Esophagus (tissue), 2 donors: ENCODE measurements around the gene RBM47. TPM values are rescaled to one million over a fixed set of nuclear protein-coding genes. Genes with fewer than 3 reads are reported as not detected.
"Not testable (repeated sequence)": the region's sequence is repeated elsewhere in the genome, so short reads cannot be mapped to it uniquely, and the experiment has no call there.

Experiments
- H3K27ac ChIP-seq, 2 donors: one replicate each; pipeline ENCODE4 v1.5.1; 2013; ENCODE audit warnings: low read depth in 2 of 2, mild to moderate bottlenecking in 2 of 2, inconsistent platforms in 1 of 2, low read length in 1 of 2, moderate library complexity in 1 of 2
- H3K27me3 ChIP-seq, 2 donors: one replicate each; pipeline ENCODE4 v1.6.1; 2013; ENCODE audit warnings: low read length in 2 of 2, control low read depth in 1 of 2, mild to moderate bottlenecking in 1 of 2; ENCODE audit not compliant: insufficient read depth in 2 of 2, control insufficient read depth in 1 of 2
- H3K36me3 ChIP-seq, 2 donors: one replicate each; pipeline ENCODE4 v1.6.1; 2013; ENCODE audit warnings: low read length in 1 of 2; ENCODE audit not compliant: control insufficient read depth in 2 of 2, insufficient read depth in 2 of 2
- H3K4me1 ChIP-seq, 2 donors: one replicate each; pipeline ENCODE4 v1.6.1; 2013; ENCODE audit warnings: low read length in 1 of 2; ENCODE audit not compliant: control insufficient read depth in 2 of 2, insufficient read depth in 2 of 2
- H3K4me3 ChIP-seq, 2 donors: one replicate each; pipeline ENCODE4 v1.5.1; 2013; ENCODE audit warnings: low read length in 2 of 2, mild to moderate bottlenecking in 2 of 2, low read depth in 1 of 2, moderate library complexity in 1 of 2
- H3K9me3 ChIP-seq, 2 donors: one replicate each; pipeline ENCODE4 v1.6.1; 2013; ENCODE audit warnings: mild to moderate bottlenecking in 2 of 2, low read depth in 1 of 2, low read length in 1 of 2, moderate library complexity in 1 of 2; ENCODE audit not compliant: control insufficient read depth in 2 of 2, insufficient read depth in 1 of 2
- WGBS, 2 donors: extraction: QIAGEN DNeasy Blood & Tissue Kit; methylation state at CpG; one replicate each; pipeline ENCODE4 v1.1.7; 2013; 5-methylcytosine and 5-hydroxymethylcytosine counted together
- polyA plus RNA-seq, 2 donors: library from polyadenylated mRNA; stranded (reverse); fragments of 200-250 nt; gene quantifications; one replicate each; pipeline ENCODE4 v1.2.3, GENCODE V29; 2013
- donor health status: healthy with polysubstance abuse.
- donor health status: Bipolar disorder and iron deficiency.

Gene RBM47
- polyA plus RNA-seq, 2 donors = 31.3 to 39.4 TPM

- no peaks in the 10 kb centered on the region for H3K36me3 ChIP-seq
- no peaks in the 10 kb centered on the region for H3K9me3 ChIP-seq
- 59 to 62% methylated on average over 6 of the region's 6 CpGs for WGBS, 2 donors
- H3K4me1 ChIP-seq = no peaks in the 10 kb centered on the region
- no peak overlapping the region for H3K4me3 ChIP-seq
- H3K27me3 ChIP-seq = no peaks in the 10 kb centered on the region
- H3K27ac ChIP-seq = no peak overlapping the region
Measured at GRCh38 chr4:40419231-40419912, 210.3 kb downstream of the RBM47 start.

- no peaks in the 10 kb centered on the region for H3K4me1 ChIP-seq
- no peaks in the 10 kb centered on the region for H3K27me3 ChIP-seq
- WGBS, 2 donors = 51 to 75% methylated on average over 6 of the region's 6 CpGs
- H3K9me3 ChIP-seq = no peaks in the 10 kb centered on the region
- H3K4me3 ChIP-seq = no peak overlapping the region
- H3K36me3 ChIP-seq = no peaks in the 10 kb centered on the region
- no peak overlapping the region for H3K27ac ChIP-seq
Measured at GRCh38 chr4:40418430-40419230, 211.0 kb downstream of the RBM47 start.

GRCh38 chr4:40417941-40418340 lies 211.7 kb downstream of the RBM47 start:
- WGBS, 2 donors = 81 to 96% methylated on average over 5 of the region's 5 CpGs

GRCh38 chr4:40414673-40415072 lies 215.0 kb downstream of the RBM47 start:
- WGBS, 2 donors = 63 to 85% methylated on average over 3 of the region's 3 CpGs
- H3K4me1 ChIP-seq = no peaks in the 10 kb centered on the region
- H3K4me3 ChIP-seq = no peak overlapping the region
- no peak overlapping the region for H3K27ac ChIP-seq
- H3K36me3 ChIP-seq = no peaks in the 10 kb centered on the region
- no peaks in the 10 kb centered on the region for H3K27me3 ChIP-seq
- no peaks in the 10 kb centered on the region for H3K9me3 ChIP-seq

More at GRCh38 chr4:40417941-40418340, 211.7 kb downstream of the RBM47 start:
- H3K27me3 ChIP-seq = no peaks in the 10 kb centered on the region
- no peaks in the 10 kb centered on the region for H3K4me1 ChIP-seq
- H3K36me3 ChIP-seq = no peaks in the 10 kb centered on the region
- H3K9me3 ChIP-seq = no peaks in the 10 kb centered on the region
- no peak overlapping the region for H3K4me3 ChIP-seq
- H3K27ac ChIP-seq = no peak overlapping the region

GRCh38 chr4:40412866-40413795 lies 216.5 kb downstream of the RBM47 start:
- no peaks in the 10 kb centered on the region for H3K27me3 ChIP-seq
- 59 to 71% methylated on average over 10 of the region's 10 CpGs for WGBS, 2 donors
- H3K27ac ChIP-seq = no peak overlapping the region
- H3K4me3 ChIP-seq = no peak overlapping the region
- H3K9me3 ChIP-seq = no peaks in the 10 kb centered on the region
- H3K4me1 ChIP-seq = no peaks in the 10 kb centered on the region
- H3K36me3 ChIP-seq = no peaks in the 10 kb centered on the region

- WGBS, 2 donors = 33 to 52% methylated on average over 1 of the region's 1 CpG
- Histone ChIP-seq H3K36me3 (no peaks in the 10 kb centered on the region), H3K27me3 (no peaks in the 10 kb centered on the region), H3K27ac (no peak overlapping the region), H3K9me3 (no peaks in the 10 kb centered on the region), H3K4me1 (no peaks in the 10 kb centered on the region), H3K4me3 (no peak overlapping the region)
Measured at GRCh38 chr4:40412388-40412787, 217.3 kb downstream of the RBM47 start.

GRCh38 chr4:40409835-40410234 lies 219.8 kb downstream of the RBM47 start:
- 67 to 77% methylated on average over 1 of the region's 1 CpG for WGBS, 2 donors
- Histone ChIP-seq H3K36me3 (no peaks in the 10 kb centered on the region), H3K27me3 (no peaks in the 10 kb centered on the region), H3K4me1 (no peaks in the 10 kb centered on the region), H3K9me3 (peaks cover 0 to 2% of the 10 kb centered on the region in 2 donors), H3K4me3 (no peak overlapping the region), H3K27ac (no peak overlapping the region)

GRCh38 chr4:40407468-40407867 lies 222.2 kb downstream of the RBM47 start:
- not testable (repeated sequence) for H3K27me3 ChIP-seq, H3K4me3 ChIP-seq, H3K4me1 ChIP-seq, H3K27ac ChIP-seq, H3K36me3 ChIP-seq, H3K9me3 ChIP-seq
- 83 to 86% methylated on average over 3 of the region's 3 CpGs for WGBS, 2 donors

- H3K4me3 ChIP-seq = no peak overlapping the region
- 64 to 79% methylated on average over 4 of the region's 4 CpGs for WGBS, 2 donors
- no peaks in the 10 kb centered on the region for H3K36me3 ChIP-seq
- H3K27ac ChIP-seq = no peak overlapping the region
- H3K27me3 ChIP-seq = no peaks in the 10 kb centered on the region
- peaks cover 2 to 5% of the 10 kb centered on the region in 2 donors for H3K4me1 ChIP-seq
- H3K9me3 ChIP-seq = peaks cover 0 to 2% of the 10 kb centered on the region in 2 donors
Measured at GRCh38 chr4:40406340-40406739, 223.3 kb downstream of the RBM47 start.
